Medulla oblongata (tissue), 1 donor: ENCODE results near the gene ITIH5.

Experiments
- DNase-seq: peaks from one replicate; pipeline ENCODE4 v3.0.0-alpha.2; 2015; ENCODE audit errors: extremely low spot score

Gene ITIH5

GRCh38 chr10:7520507-7521485, 146.0 kb downstream of the ITIH5 start:
- no peak for DNase-seq

GRCh38 chr10:7519351-7519750, 147.4 kb downstream of the ITIH5 start:
- no peak for DNase-seq

GRCh38 chr10:7518693-7519092, 148.1 kb downstream of the ITIH5 start:
- DNase-seq = no peak

GRCh38 chr10:7515439-7515838, 151.3 kb downstream of the ITIH5 start:
- no peak for DNase-seq

GRCh38 chr10:7513936-7514335, 152.8 kb downstream of the ITIH5 start:
- DNase-seq = no peak

GRCh38 chr10:7513455-7513854, 153.3 kb downstream of the ITIH5 start:
- no peak for DNase-seq

- no peak for DNase-seq
Measured at GRCh38 chr10:7512487-7512886, 154.3 kb downstream of the ITIH5 start.

GRCh38 chr10:7511612-7512011, 155.2 kb downstream of the ITIH5 start:
- no peak for DNase-seq
